Occipital lobe (tissue), 2 donors: ENCODE results near the gene MYL2. TPM values are rescaled to one million over a fixed set of nuclear protein-coding genes. Genes with fewer than 3 reads are reported as not detected.

Source experiments
- DNase-seq: peaks from one replicate; lab custom pipeline; 2025; lab: John Stamatoyannopoulos, UW
- total RNA-seq: library from RNA; depleted of rRNA; stranded (reverse); fragments of >200 nt; gene quantifications from one replicate; pipeline ENCODE4 v1.2.3, GENCODE V29; 2014

MYL2 gene
- total RNA-seq, 1 donor from 2014 or later = not detected

DNA sequence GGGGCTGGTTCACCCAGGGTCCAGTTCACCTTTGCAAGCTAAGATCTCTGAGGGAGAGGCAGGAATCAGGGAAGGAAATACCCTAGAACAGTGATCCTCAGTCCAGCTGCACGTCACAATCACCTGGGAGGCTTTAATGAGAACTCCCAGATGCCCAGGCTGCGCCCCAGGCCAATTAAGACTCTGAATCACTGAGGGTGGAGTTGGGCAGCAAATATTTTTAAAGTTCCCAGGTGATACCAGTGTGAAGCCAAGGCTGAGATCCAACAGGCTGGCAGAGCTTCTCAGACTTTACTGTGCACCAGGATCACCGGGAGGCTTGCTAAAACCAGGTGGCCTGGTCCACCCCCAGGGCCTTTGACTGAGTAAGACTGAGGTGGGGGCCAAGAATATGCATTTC is 23.8 kb downstream of the MYL2 start:
- no peak for DNase-seq

DNA sequence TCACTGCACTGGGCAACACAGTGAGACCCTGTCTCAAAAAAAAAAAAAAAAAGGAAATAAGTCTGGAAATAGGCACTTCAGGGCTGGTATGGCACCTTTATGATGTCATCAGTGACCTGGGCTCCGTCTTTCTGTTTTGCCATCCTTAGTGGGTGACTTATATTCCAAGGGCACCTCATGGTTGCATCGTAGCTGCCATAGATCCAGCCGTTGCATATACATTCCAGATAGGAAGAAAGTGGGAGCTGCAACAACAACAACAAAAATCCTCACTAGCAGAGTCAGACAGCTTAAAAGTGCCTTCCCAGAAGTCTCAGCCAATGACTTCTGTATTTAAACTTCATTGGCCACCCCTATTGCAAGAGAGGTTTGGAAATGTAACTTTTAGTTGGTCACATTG is 26.4 kb downstream of the MYL2 start:
- no peak for DNase-seq

DNA sequence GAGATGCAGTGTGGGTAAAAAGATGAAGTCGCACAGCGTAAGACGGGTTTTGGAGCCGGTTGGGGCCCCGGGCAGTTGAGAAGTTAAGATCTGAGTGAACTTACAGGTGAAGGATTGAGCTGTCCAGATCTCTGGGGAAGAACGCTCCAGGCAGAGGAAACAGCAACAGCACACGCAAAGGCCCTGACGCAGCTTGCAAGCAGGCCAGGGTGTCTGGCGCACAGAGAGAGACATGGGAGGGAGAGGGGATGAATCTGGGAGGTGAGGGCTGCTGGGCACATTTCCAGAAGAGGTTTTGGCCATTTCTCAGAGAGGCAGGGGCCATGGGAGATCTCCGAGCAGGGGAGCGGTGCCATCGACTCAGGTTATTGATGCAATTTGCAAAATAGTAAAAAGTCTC is 31.0 kb downstream of the MYL2 start:
- no peak for DNase-seq

DNA sequence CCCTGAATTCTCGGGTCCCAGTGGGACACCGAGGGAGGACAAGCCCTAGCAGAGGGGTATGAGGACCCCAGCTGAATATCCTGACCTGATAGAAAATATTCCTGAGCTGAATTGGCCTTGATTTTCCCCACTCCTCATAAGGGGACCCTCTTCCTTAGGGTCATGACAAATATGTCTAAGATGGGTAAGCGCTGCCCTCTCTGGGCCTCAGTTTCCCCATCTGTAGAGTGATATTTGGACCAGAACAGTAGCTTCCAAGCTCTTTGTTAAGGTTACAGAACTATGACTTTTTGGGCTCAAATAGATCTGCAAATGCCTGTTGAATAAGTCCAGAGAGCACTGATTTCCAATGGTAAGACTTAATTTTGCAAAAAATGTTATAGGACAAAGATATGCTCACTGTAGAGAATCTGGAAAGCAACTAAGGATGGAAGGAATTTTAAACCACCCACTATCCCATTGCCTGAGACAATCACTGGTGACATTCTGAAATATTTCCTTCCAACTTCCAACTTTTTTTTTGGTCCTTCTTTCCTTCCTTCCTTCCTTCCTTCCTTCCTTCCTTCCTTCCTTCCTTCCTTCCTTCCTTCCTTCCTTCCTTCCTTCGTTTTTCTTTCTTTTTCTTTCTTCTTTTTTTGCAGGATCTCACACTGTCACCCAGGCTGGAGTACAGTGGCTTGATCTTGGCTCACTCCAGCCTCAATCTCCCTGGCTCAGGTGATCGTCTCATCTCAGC is 32.0 kb downstream of the MYL2 start:
- no peak for DNase-seq

DNA sequence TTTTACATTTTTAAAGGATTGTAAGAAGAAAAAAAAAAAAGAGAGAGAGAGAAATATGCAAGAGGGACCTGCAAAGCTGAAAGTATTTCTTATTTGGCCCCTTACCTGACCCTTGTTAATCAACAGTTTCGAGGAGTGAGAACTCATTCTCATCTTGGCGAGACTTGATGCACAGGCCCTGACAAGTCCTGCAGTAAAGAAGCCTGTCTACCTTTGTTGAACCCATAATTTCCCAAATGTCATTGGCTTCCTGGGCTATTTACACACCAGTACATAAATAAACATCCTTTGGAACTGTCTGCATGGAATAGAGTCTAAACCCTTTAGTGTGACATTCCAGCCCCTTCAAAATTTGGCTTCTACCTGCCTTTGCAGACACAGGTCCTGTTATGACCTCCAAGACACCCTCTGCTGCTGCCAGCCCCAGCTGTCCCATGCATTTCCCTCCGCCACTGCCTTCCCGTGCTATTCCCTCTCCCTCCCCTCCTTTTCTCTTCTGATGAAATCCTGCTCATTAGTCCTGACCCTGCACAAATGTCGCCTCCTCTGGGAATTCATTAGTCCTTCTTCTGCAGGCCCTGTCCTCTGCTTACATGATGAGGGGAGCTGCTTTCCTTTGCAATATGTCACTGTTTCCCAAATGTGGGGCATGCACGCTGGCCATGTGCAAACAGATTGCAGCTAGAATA is 35.1 kb downstream of the MYL2 start:
- DNase-seq = no peak

DNA sequence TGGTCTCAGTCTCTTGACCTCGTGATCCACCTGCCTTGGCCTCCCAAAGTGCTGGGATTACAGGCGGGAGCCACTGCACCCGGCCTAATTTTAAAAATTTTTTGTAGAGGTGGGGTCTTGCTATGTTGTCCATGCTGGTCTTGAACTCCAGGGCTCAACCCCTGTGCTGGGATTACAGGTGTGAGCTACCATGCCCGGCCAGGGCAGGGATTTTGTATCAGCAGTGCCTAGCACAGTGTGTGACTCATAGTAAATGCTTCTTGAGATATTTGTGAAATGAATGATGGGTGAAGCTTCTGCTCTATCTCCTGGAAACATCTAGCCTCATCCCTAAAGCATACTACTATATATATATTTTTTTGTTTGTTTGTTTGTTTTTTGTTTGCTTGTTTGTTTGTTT is 37.1 kb downstream of the MYL2 start:
- DNase-seq = no peak

DNA sequence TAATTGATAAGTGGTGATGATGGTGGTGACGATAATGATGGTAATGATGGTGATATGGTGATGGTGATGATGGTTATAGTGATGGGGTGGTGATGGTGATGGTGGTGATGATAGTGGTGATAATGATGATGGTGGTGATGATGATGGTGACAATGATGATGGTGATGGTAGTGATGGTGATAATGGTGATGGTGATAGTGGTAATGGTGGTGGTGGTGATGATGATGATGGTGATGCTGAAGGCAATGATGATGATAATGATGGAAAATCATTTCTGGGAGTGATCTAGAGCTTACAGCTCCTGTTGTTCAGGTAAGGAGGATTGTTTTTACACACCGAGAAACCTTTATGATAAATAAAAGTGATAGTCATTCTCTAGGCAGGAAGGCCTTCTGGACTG is 39.7 kb downstream of the MYL2 start:
- no peak for DNase-seq

DNA sequence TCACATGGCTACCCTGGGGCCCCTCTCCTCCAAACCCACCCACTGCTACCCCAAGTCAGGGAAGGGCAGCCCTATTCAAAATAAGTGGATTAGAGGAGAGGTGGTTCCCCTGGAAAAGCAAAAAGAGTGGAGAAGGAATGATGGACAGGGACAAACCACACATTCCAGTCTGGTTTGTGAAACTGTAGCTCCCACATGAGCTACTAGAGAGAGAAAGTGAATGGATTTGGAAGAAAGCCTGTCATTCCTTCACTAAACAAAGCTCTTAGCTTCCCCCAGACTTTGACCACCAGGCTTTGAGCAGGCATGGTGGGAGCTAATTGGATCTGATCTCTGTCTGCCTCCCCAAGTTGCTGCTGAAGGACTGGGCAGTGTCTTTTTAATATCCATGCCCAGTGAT is 45.6 kb downstream of the MYL2 start:
- DNase-seq = no peak

DNA sequence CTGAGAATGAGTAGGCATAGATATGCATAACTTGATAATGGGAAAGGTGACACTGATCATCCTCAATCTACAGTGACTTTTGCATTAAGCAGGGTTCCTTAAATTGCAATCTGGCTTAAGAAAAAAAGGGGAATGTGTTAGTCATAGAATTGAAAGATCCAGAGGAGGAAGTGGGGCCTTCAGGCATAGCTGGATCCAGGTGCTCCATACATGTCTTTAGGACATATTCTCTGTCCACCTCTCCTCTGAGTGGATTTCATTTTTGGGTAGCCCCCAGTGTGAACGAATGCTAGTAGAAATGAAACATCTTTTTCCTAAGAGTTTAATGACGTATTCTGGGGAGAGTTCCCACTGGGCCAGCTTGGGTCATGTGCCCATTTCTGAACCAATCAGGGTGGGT is 46.0 kb downstream of the MYL2 start:
- no peak for DNase-seq

DNA sequence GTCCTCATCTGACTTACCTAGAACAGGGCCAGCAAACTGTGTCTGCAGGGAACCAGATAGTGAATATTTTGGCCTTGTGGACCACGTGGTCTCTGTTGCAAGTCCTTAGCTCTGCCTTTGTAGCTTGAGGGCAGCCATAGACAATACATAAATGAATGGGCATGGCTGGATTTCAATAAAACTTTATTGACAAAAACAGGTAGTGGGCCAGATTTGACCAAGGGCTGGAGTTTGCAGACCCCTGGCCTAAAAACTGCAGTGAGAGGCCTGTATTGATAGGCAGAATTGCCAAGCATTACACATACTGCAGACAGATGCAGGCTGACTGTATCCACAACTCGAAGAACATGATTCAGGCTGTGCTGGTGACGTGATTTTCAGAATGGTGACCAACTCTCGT is 48.3 kb downstream of the MYL2 start:
- no peak for DNase-seq

DNA sequence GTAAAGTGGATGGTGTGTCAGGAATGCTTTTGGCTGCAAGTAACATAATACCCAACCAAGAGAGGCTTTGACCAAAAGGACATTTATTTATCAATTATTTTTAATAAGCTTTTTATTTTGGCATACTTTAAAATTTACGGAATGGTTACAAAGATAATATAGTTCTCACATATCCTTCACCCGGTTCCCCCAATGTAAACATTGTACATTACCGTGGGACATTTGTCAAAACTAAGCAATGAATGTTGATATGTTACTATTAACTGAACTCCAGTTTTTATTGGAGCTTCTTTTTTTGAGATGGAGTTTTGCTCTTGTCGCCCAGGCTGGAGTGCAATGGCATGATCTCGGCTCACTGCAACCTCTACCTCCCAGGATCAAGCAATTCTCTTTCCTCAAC is 50.6 kb downstream of the MYL2 start:
- DNase-seq = no peak

DNA sequence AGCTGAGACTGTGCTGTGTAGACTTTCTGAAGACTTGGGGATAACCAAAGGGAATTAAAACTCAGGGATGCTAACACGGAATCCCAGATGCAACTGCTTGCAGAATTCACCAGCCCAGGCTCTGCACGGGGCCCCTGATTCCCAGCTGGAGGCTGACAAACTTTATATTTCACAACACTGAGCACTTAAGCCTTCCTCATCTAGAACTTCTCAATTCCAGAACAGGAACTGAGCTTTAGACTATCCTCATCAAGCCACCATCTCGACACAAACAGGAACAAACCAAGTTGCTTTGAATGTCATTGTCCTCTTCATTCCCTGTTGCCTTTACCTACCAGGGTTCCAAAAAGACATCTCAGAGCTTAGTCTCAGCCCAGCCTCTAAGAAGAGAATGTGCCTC is 51.4 kb downstream of the MYL2 start:
- DNase-seq = no peak

DNA sequence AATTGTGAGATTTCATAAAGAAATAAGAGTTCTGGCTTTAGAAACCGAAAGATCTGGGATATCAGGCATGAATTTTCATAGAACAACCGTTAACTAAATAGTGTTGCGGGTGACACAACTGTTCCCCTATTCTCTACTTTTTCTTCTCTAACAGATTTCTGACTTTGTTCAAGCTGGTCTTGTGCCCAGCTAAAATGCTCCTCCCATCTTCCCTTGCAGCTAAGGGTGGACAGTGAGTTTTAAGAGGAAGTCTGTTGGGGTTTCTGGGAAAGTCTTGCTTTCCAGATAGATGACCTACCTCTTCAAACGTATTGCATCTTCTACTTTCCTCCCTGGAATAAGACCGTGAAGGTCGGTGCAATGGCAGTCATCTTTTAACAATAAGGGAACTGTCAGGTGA is 54.9 kb downstream of the MYL2 start:
- no peak for DNase-seq

DNA sequence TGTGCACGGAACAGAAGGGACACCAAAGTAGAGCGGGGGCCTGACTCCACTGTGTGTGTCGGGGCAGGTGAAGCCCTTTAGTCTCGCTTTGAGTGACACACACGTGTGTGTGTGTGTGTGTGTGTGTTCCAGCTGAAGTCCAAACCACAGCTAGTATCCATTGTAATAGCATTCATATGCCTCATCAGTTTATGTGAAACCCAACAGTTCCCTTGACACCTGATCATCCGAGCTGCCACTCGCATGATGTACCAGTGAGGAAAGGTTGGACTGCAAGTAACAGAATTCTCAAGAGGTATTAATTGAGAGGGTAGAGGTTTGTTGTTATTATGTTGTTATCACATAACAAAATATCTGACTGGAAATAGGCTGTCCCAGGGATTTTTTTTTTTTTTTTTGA is 57.2 kb downstream of the MYL2 start:
- no peak for DNase-seq

DNA sequence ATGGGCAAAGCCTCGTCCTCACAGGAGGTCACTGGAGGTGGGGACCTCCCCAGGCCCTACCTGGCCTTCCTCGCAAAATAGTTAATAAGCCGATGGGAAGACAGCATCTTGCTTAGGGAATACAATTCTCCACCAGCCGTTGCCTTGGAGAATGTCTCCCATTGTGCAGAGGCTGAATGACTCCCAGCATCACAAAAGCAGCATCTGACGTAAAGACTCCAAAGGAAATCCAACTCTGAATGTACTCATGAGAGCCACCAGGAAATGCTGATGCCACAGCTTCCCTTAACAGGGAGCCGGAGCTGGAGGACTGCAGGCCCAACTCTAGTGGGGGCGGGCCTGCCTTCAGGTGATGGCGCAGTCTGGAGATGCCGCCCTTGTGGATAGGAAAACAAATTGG is 58.0 kb downstream of the MYL2 start:
- DNase-seq = no peak

DNA sequence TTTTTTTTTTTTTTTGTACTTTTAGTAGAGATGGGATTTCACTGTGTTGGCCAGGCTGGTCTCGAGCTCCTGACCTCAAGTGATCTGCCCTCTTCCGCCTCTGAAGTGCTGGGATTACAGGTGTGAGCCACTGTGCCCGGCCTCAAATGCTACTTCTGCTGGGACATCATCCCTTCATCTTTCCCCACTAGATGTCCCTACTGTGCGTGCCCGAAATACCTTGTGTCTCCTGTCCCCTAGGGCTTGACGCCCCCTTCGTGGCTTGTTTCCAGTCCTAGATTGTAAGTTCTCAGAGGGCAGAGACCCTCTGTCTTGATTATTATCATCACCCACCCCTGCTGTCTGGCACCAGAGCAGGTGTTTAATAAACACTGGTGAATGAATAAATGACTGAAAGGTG is 58.6 kb downstream of the MYL2 start:
- DNase-seq = no peak

Other genes with a start within 250 kb of the MYL2 start
- 8.3 TPM for gene HVCN1, start 231.5 kb downstream of the MYL2 start, total RNA-seq
- gene PPP1CC, start 177.7 kb downstream of the MYL2 start, total RNA-seq = 150 TPM
- not detected for gene CCDC63, start 73.6 kb downstream of the MYL2 start, total RNA-seq
- 26.4 TPM for gene CUX2, start 113.6 kb upstream of the MYL2 start, total RNA-seq